ENCODE measurements around the gene SNTB2.

- no peak for TF ChIP-seq EP300 (IDR thresholded peaks at IDR 0.05)
- TF ChIP-seq CTCF (IDR thresholded peaks at IDR 0.05): peak in 1 of 4 experiments; percentile 37
- peak; percentile 91 for TF ChIP-seq POLR2AphosphoS5 (IDR thresholded peaks at IDR 0.05)
- TF ChIP-seq POLR2A (IDR thresholded peaks at IDR 0.05): peak; percentile 73 to 78
Observed at GRCh38 chr16:69330286-69331109, 143.5 kb downstream of the SNTB2 start, which contains the start of gene PDF.
